Smooth muscle cell (in vitro differentiated cells): Measurements from ENCODE around the gene INPP5E. TPM values are rescaled to one million over a fixed set of nuclear protein-coding genes. Genes with fewer than 3 reads are reported as not detected.
A peak's percentile ranks its signal among the peaks of the same experiment; 100 is the strongest.

ENCODE experiments used
- DNase-seq: peaks from one replicate; lab custom pipeline; 2025; ENCODE audit not compliant: unreplicated experiment; lab: John Stamatoyannopoulos, UW
- H2AFZ ChIP-seq: fragments of 200-600 bp; sonication (generic); 2 replicates; pipeline ENCODE4 v1.6.0; 2016; ENCODE audit warnings: antibody characterized with exemption, low read depth, mild to moderate bottlenecking
- H3F3A ChIP-seq: fragments of 200-600 bp; sonication (generic); 2 replicates; pipeline ENCODE4 v1.6.0; 2017; ENCODE audit warnings: antibody characterized with exemption, low read depth
- H3K27ac ChIP-seq: fragments of 200-600 bp; sonication (generic); 2 replicates; pipeline ENCODE4 v1.5.1; 2016; ENCODE audit warnings: low read depth, mild to moderate bottlenecking
- H3K27me3 ChIP-seq: fragments of 200-600 bp; sonication (generic); 2 replicates; pipeline ENCODE4 v1.6.1; 2016; ENCODE audit warnings: low read depth, mild to moderate bottlenecking
- H3K36me3 ChIP-seq: fragments of 200-600 bp; sonication (generic); 2 replicates; pipeline ENCODE4 v1.5.1; 2016; ENCODE audit warnings: low read depth
- H3K4me1 ChIP-seq: fragments of 200-600 bp; sonication (generic); 2 replicates; pipeline ENCODE4 v1.5.1; 2016; ENCODE audit warnings: low read depth
- H3K4me2 ChIP-seq: fragments of 200-600 bp; sonication (generic); 2 replicates; pipeline ENCODE4 v1.6.0; 2016; ENCODE audit warnings: mild to moderate bottlenecking
- H3K4me3 ChIP-seq: fragments of 200-600 bp; sonication (generic); 2 replicates; pipeline ENCODE4 v1.5.1; 2016; ENCODE audit warnings: mild to moderate bottlenecking
- H3K79me2 ChIP-seq: fragments of 200-600 bp; sonication (generic); 2 replicates; pipeline ENCODE4 v1.6.0; 2016; ENCODE audit warnings: low read depth, mild to moderate bottlenecking
- H3K9ac ChIP-seq: fragments of 200-600 bp; sonication (generic); 2 replicates; pipeline ENCODE4 v1.6.0; 2016; ENCODE audit warnings: low read depth
- H3K9me3 ChIP-seq: fragments of 200-600 bp; sonication (generic); replicated peaks from 2 replicates; pipeline ENCODE4 v1.5.1; 2016; ENCODE audit warnings: low read depth
- H4K20me1 ChIP-seq: fragments of 200-600 bp; sonication (generic); 2 replicates; pipeline ENCODE4 v1.6.0; 2016; ENCODE audit warnings: low read depth
- WGBS: methylation state at CpG from one replicate; pipeline ENCODE4 v1.1.7; 2016; ENCODE audit warnings: low lambda C conversion rate; 5-methylcytosine and 5-hydroxymethylcytosine counted together
- polyA plus RNA-seq: library from polyadenylated mRNA; unstranded; fragments of >200 nt; fragmentation: Nextera tagmentation; extraction: Ambion mirVana; gene quantifications from 2 replicates; pipeline ENCODE4 v1.2.1, GENCODE V29; 2016
- total RNA-seq: library from RNA; depleted of rRNA; stranded (reverse); fragments of >200 nt; gene quantifications from 2 replicates; pipeline ENCODE4 v1.2.3, GENCODE V29; 2014
- TF ChIP-seq, protein P1 (sequence below): fragments of 200-600 bp; sonication (generic); IDR thresholded peaks from 2 replicates; pipeline ENCODE4 v1.5.1; 2017; ENCODE audit warnings: borderline replicate concordance, mild to moderate bottlenecking, antibody characterized with exemption; ENCODE audit not compliant: insufficient read depth, poor library complexity, severe bottlenecking

The INPP5E gene
- total and polyA plus RNA-seq, 2 experiments from 2014 or later: 2.8 to 7.7 TPM

GRCh38 chr9:136399176-136400037, 40.2 kb downstream of the INPP5E start:
- DNase-seq: no peak
- WGBS: 4% methylated on average over 61 of the region's 67 CpGs
- TF ChIP-seq, protein P1, sequence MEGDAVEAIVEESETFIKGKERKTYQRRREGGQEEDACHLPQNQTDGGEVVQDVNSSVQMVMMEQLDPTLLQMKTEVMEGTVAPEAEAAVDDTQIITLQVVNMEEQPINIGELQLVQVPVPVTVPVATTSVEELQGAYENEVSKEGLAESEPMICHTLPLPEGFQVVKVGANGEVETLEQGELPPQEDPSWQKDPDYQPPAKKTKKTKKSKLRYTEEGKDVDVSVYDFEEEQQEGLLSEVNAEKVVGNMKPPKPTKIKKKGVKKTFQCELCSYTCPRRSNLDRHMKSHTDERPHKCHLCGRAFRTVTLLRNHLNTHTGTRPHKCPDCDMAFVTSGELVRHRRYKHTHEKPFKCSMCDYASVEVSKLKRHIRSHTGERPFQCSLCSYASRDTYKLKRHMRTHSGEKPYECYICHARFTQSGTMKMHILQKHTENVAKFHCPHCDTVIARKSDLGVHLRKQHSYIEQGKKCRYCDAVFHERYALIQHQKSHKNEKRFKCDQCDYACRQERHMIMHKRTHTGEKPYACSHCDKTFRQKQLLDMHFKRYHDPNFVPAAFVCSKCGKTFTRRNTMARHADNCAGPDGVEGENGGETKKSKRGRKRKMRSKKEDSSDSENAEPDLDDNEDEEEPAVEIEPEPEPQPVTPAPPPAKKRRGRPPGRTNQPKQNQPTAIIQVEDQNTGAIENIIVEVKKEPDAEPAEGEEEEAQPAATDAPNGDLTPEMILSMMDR: no peak
- Histone ChIP-seq H3K79me2 (peaks cover 21% of the 10 kb centered on the region), H3K27ac (peak overlapping the region; percentile 33), H3K4me2 (peak overlapping the region; percentile 100), H3K4me1 (peaks cover 7% of the 10 kb centered on the region), H4K20me1 (peaks cover 15% of the 10 kb centered on the region), H3K9ac (peak overlapping the region; percentile 86), H3K4me3 (peak overlapping the region; percentile 95), H3K36me3 (no peaks in the 10 kb centered on the region), H2AFZ (peak overlapping the region; percentile 80), H3F3A (peaks cover 7% of the 10 kb centered on the region), H3K27me3 (no peaks in the 10 kb centered on the region), H3K9me3 (no peaks in the 10 kb centered on the region)

DNA sequence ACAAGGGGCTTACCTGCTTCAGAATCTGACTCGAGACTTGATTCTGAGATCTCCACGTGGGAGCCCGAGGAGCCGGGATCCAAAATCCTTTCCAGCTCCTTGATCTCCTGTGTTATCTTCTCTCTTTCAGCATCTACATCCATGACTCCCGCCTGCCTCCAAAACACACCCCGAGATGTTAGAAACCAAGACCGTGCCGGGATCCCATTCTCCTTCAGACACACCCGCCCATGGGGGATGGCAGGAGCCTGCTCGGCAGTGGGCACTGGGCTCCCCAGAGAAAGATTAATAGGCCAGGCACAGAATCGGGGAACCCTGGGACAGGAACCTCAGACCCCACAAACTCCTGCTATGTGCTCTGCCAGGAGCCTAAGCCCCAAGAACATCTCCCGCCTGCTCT, 41.4 kb downstream of the INPP5E start:
- TF ChIP-seq, protein P1: no peak
- no peak for DNase-seq
- no peak overlapping the region for H3K4me3 ChIP-seq
- WGBS: 98% methylated on average over 12 of the region's 12 CpGs
- no peak overlapping the region for H3K27ac ChIP-seq
- peaks cover 7% of the 10 kb centered on the region for H3F3A ChIP-seq
- no peaks in the 10 kb centered on the region for H3K9me3 ChIP-seq
- H3K9ac ChIP-seq: no peak overlapping the region
- H3K79me2 ChIP-seq: peaks cover 21% of the 10 kb centered on the region
- no peak overlapping the region for H3K4me2 ChIP-seq
- H3K4me1 ChIP-seq: peaks cover 7% of the 10 kb centered on the region
- H3K36me3 ChIP-seq: no peaks in the 10 kb centered on the region
- H2AFZ ChIP-seq: no peak overlapping the region
- H3K27me3 ChIP-seq: no peaks in the 10 kb centered on the region
- H4K20me1 ChIP-seq: peaks cover 15% of the 10 kb centered on the region

- peaks cover 15% of the 10 kb centered on the region for H4K20me1 ChIP-seq
- H3F3A ChIP-seq: peaks cover 7% of the 10 kb centered on the region
- no peaks in the 10 kb centered on the region for H3K9me3 ChIP-seq
- TF ChIP-seq, protein P1: no peak
- H3K4me1 ChIP-seq: peaks cover 7% of the 10 kb centered on the region
- no peak overlapping the region for H3K27ac ChIP-seq
- H3K27me3 ChIP-seq: no peaks in the 10 kb centered on the region
- no peak for DNase-seq
- no peak overlapping the region for H3K9ac ChIP-seq
- WGBS: no CpG with 5 or more reads among the region's 6 CpGs
- no peaks in the 10 kb centered on the region for H3K36me3 ChIP-seq
- H2AFZ ChIP-seq: no peak overlapping the region
- H3K4me3 ChIP-seq: no peak overlapping the region
- H3K4me2 ChIP-seq: no peak overlapping the region
- H3K79me2 ChIP-seq: peaks cover 21% of the 10 kb centered on the region
Measured at GRCh38 chr9:136397643-136398042, 42.0 kb downstream of the INPP5E start.

- Histone ChIP-seq H3K9me3 (no peaks in the 10 kb centered on the region), H3K27me3 (no peaks in the 10 kb centered on the region), H3K79me2 (peaks cover 21% of the 10 kb centered on the region), H3F3A (no peaks in the 10 kb centered on the region), H3K4me3 (no peak overlapping the region), H3K36me3 (peaks cover 3% of the 10 kb centered on the region), H3K4me2 (no peak overlapping the region), H2AFZ (no peak overlapping the region), H3K4me1 (peaks cover 7% of the 10 kb centered on the region), H4K20me1 (peaks cover 15% of the 10 kb centered on the region), H3K27ac (no peak overlapping the region), H3K9ac (no peak overlapping the region)
- WGBS: 97% methylated on average over 4 of the region's 4 CpGs
- TF ChIP-seq, protein P1: no peak
- no peak for DNase-seq
Measured at GRCh38 chr9:136396219-136396515, 43.5 kb downstream of the INPP5E start.
